GM21529 (cell line): Measurements from ENCODE around the gene CD69.
"Not testable (repeated sequence)": the region's sequence is repeated elsewhere in the genome, so short reads cannot be mapped to it uniquely, and the experiment has no call there.

ENCODE experiments used
- ATAC-seq: cut with Tn5 transposase; IDR thresholded peaks from one replicate; pipeline ENCODE4 v1.9.1; 2021; ENCODE audit not compliant: unreplicated experiment

The CD69 gene

GRCh38 chr12:9724023-9724422 lies 36.7 kb downstream of the CD69 start:
- no peak for ATAC-seq

GRCh38 chr12:9721394-9722092 lies 39.2 kb downstream of the CD69 start:
- ATAC-seq = peak; percentile 69

GRCh38 chr12:9719790-9720189 lies 40.9 kb downstream of the CD69 start:
- ATAC-seq = no peak

GRCh38 chr12:9718968-9719367 lies 41.7 kb downstream of the CD69 start:
- no peak for ATAC-seq

GRCh38 chr12:9717070-9717925 lies 43.4 kb downstream of the CD69 start:
- no peak for ATAC-seq

- peak; percentile 78 for ATAC-seq
Observed at GRCh38 chr12:9713032-9713558, 47.6 kb downstream of the CD69 start.

- no peak for ATAC-seq
Observed at GRCh38 chr12:9711664-9712063, 49.0 kb downstream of the CD69 start.

GRCh38 chr12:9710584-9711375 lies 49.9 kb downstream of the CD69 start:
- no peak for ATAC-seq

GRCh38 chr12:9708853-9709252 lies 51.8 kb downstream of the CD69 start:
- no peak for ATAC-seq

- no peak for ATAC-seq
Observed at GRCh38 chr12:9707864-9708808, 52.6 kb downstream of the CD69 start.

- no peak for ATAC-seq
Observed at GRCh38 chr12:9707356-9707755, 53.3 kb downstream of the CD69 start.

- no peak for ATAC-seq
Observed at GRCh38 chr12:9706086-9706685, 54.5 kb downstream of the CD69 start.

- ATAC-seq = not testable (repeated sequence)
Observed at GRCh38 chr12:9704561-9704960, 56.1 kb downstream of the CD69 start.
